B cell (primary cell): ENCODE measurements around the gene SLC1A2. TPM values are rescaled to one million over a fixed set of nuclear protein-coding genes. Genes with fewer than 3 reads are reported as not detected.

Experiments used
- ATAC-seq: fragments of 200-7000 bp; cut with Tn5 transposase; one replicate; pipeline ENCODE4 v1.10.0; 2021; ENCODE audit warnings: low read depth, mild to moderate bottlenecking, moderate number of reproducible peaks, moderate library complexity
- CTCF ChIA-PET: fragments of 350-600 bp; sonication (Branson Sonifier 250); formaldehyde crosslinking; loops from one replicate; lab custom pipeline; 2021; ENCODE audit warnings: antibody characterized with exemption, inconsistent platforms; lab: Charles Lee
- POLR2A ChIA-PET: fragments of 350-600 bp; sonication (Branson Sonifier 250); formaldehyde crosslinking; loops from one replicate; lab custom pipeline; 2021; ENCODE audit warnings: antibody characterized with exemption; lab: Charles Lee
- DNase-seq: peaks from one replicate; pipeline ENCODE4 v3.0.0; 2013
- H2AFZ ChIP-seq: 2 replicates; pipeline ENCODE4 v1.6.1; 2012; ENCODE audit warnings: mild to moderate bottlenecking, low read depth, low read length; ENCODE audit not compliant: insufficient read depth, poor library complexity, severe bottlenecking
- H3K27ac ChIP-seq, 2 donors: 1 replicate in 1 of 2; 2 replicates in 1 of 2; pipeline ENCODE4 v1.5.1; 2012 to 2013; ENCODE audit warnings: low read length in 2 of 2, mild to moderate bottlenecking in 2 of 2, moderate library complexity in 1 of 2
- H3K27me3 ChIP-seq, 4 experiments: fragments of 200-600 bp in 1 of 4; sonication (generic) in 1 of 4; replicated peaks in 1 of 4; 1 replicate in 2 of 4; 2 replicates in 2 of 4; pipeline versions ENCODE4 v1.6.1 to v1.7.0; 2013 to 2016; ENCODE audit warnings: low read length in 3 of 4, mild to moderate bottlenecking in 2 of 4, mixed read lengths in 1 of 4, moderate library complexity in 1 of 4; ENCODE audit not compliant: insufficient read depth in 4 of 4, control insufficient read depth in 3 of 4; ENCODE audit errors: control extremely low read depth in 1 of 4
- H3K36me3 ChIP-seq, 2 experiments: replicated peaks in 1 of 2; 1 replicate in 1 of 2; 2 replicates in 1 of 2; pipeline versions ENCODE4 v1.6.1 to v1.7.1; 2013; ENCODE audit warnings: low read length in 1 of 2; ENCODE audit not compliant: insufficient read depth in 2 of 2, control insufficient read depth in 1 of 2; ENCODE audit errors: control extremely low read depth in 1 of 2, extremely low read depth in 1 of 2
- H3K4me1 ChIP-seq, 2 donors: fragments of 200-600 bp in 1 of 2; sonication (generic) in 1 of 2; 1 replicate in 1 of 2; 2 replicates in 1 of 2; pipeline versions ENCODE4 v1.5.1 to v1.6.1; 2013 to 2017; ENCODE audit warnings: low read length in 2 of 2; ENCODE audit not compliant: control insufficient read depth in 2 of 2, insufficient read depth in 2 of 2
- H3K4me2 ChIP-seq: replicated peaks from 2 replicates; pipeline ENCODE3; 2012; ENCODE audit warnings: mild to moderate bottlenecking, low read depth, low read length; ENCODE audit not compliant: poor library complexity, severe bottlenecking
- H3K4me3 ChIP-seq, 5 experiments: fragments of 200-600 bp in 1 of 5; sonication (generic) in 1 of 5; 1 replicate in 3 of 5; 2 replicates in 2 of 5; pipeline versions ENCODE4 v1.5.1 to v1.7.0; 2011 to 2016; ENCODE audit warnings: low read length in 4 of 5, mild to moderate bottlenecking in 4 of 5, low read depth in 2 of 5, control low read depth in 1 of 5, moderate library complexity in 1 of 5; ENCODE audit not compliant: insufficient read depth in 1 of 5; ENCODE audit errors: control extremely low read depth in 1 of 5, extremely low read depth in 1 of 5
- H3K79me2 ChIP-seq: fragments of 200-600 bp; sonication (generic); one replicate; pipeline ENCODE4 v1.6.0; 2016; ENCODE audit warnings: low read length; ENCODE audit not compliant: control insufficient read depth, insufficient read depth
- H3K9ac ChIP-seq: fragments of 200-600 bp; sonication (generic); 2 replicates; pipeline ENCODE4 v1.6.1; 2017; ENCODE audit warnings: mild to moderate bottlenecking, low read length, moderate library complexity
- H3K9me3 ChIP-seq, 3 donors: one replicate each; pipeline versions ENCODE4 v1.6.1 to v1.7.1; 2013; ENCODE audit warnings: low read length in 2 of 3; ENCODE audit not compliant: control insufficient read depth in 2 of 3, insufficient read depth in 1 of 3; ENCODE audit errors: control extremely low read depth in 1 of 3
- H4K20me1 ChIP-seq: 2 replicates; pipeline ENCODE4 v1.6.0; 2012; ENCODE audit warnings: mild to moderate bottlenecking, low read length; ENCODE audit not compliant: insufficient read depth, control insufficient read depth, poor library complexity, severe bottlenecking
- H3K27ac Mint-ChIP-seq: one replicate; pipeline ENCODE4 v1.8.0; 2021; ENCODE audit warnings: mixed read lengths
- H3K27me3 Mint-ChIP-seq: one replicate; pipeline ENCODE4 v1.8.0; 2021; ENCODE audit warnings: mixed read lengths
- H3K4me1 Mint-ChIP-seq: one replicate; pipeline ENCODE4 v1.8.0; 2021; ENCODE audit warnings: mixed read lengths
- H3K4me3 Mint-ChIP-seq: one replicate; pipeline ENCODE4 v1.8.0; 2021; ENCODE audit warnings: mixed read lengths
- H3K9me3 Mint-ChIP-seq: one replicate; pipeline ENCODE4 v1.8.0; 2022; ENCODE audit warnings: mixed read lengths; ENCODE audit not compliant: insufficient read depth
- CTCF ChIP-seq: fragments of 200-600 bp; IDR thresholded peaks from one replicate; pipeline ENCODE4 v1.8.0; 2022; ENCODE audit warnings: antibody characterized with exemption, mild to moderate bottlenecking
- EZH2 ChIP-seq: IDR thresholded peaks from 2 replicates; pipeline ENCODE4 v1.6.1; 2012; ENCODE audit warnings: borderline replicate concordance, low read depth, mild to moderate bottlenecking, moderate library complexity, low read length; ENCODE audit not compliant: insufficient read depth, poor library complexity, severe bottlenecking
- WGBS: methylation state at CpG from one replicate; pipeline ENCODE4 v1.1.5; 2013; ENCODE audit warnings: missing lambda C conversion rate; ENCODE audit not compliant: insufficient coverage; 5-methylcytosine and 5-hydroxymethylcytosine counted together
- intact Hi-C: fragments of 100-400 bp; cut with micrococcal nuclease; formaldehyde crosslinking; loops from one replicate; pipeline ENCODE4 v1.10.0; 2022
- polyA plus RNA-seq: library from polyadenylated mRNA; depleted of rRNA; stranded (reverse); fragments of >200 nt; gene quantifications from 2 replicates; pipeline ENCODE4 v1.2.3, GENCODE V29; 2012
- total RNA-seq, 2 donors: library from RNA; stranded (reverse); fragments of 120-200 nt in 1 of 2; gene quantifications; 1 replicate in 1 of 2; 2 replicates in 1 of 2; pipeline versions ENCODE4 v1.2.3 to v1.2.4, GENCODE V29; 2013 to 2022

The SLC1A2 gene
- total and polyA plus RNA-seq, 2 donors (not counting 1 experiment from before 2014, with no cell fraction given): not detected

- no peaks in the 10 kb centered on the region for H3K9me3 ChIP-seq
- Mint-ChIP-seq H3K9me3 (no peaks in the 10 kb centered on the region), H3K4me3 (peak overlapping the region; percentile 38), H3K4me1 (peaks cover 23% of the 10 kb centered on the region), H3K27ac (peak overlapping the region; percentile 50), H3K27me3 (no peaks in the 10 kb centered on the region)
- H3K79me2 ChIP-seq: no peaks in the 10 kb centered on the region
- H3K4me3 ChIP-seq: peak overlapping the region in 1 of 5 experiments; percentile 29
- no peaks in the 10 kb centered on the region for H4K20me1 ChIP-seq
- H3K36me3 ChIP-seq: no peaks in the 10 kb centered on the region
- WGBS: 54% methylated on average over 6 of the region's 13 CpGs
- no peak for TF ChIP-seq CTCF
- no peak for TF ChIP-seq EZH2
- ATAC-seq: peak; percentile 59
- peaks cover 0 to 3% (median 0%) of the 10 kb centered on the region in 4 experiments for H3K27me3 ChIP-seq
- H3K4me2 ChIP-seq: peak overlapping the region; percentile 58
- peaks cover 10 to 18% of the 10 kb centered on the region in 2 donors for H3K4me1 ChIP-seq
- H3K9ac ChIP-seq: peak overlapping the region; percentile 22
- intact Hi-C loops: loop anchor here (2.0 to 5.0 kb wide), 3 partner anchors 78 to 249 kb away; no protein-coding TSS in a partner anchor
- CTCF ChIA-PET: interaction anchor here (0.7 to 11.8 kb wide), 35 partner anchors 17 to 878 kb away, joined by 3 to 248 read pairs (median 4); partner anchors contain the start of genes CD44 and ELF5
- DNase-seq: peak; percentile 32
- POLR2A ChIA-PET: no interaction called here
- no peak overlapping the region for H2AFZ ChIP-seq
- H3K27ac ChIP-seq: no peak overlapping the region
Measured at GRCh38 chr11:35390737-35391682, 28.3 kb downstream of the SLC1A2 start.
